Measurements from ENCODE around the gene BTBD9. TPM values are rescaled to one million over a fixed set of nuclear protein-coding genes. Genes with fewer than 3 reads are reported as not detected.

BTBD9 gene
- total RNA-seq, 1 donor: 25.3 TPM

DNA sequence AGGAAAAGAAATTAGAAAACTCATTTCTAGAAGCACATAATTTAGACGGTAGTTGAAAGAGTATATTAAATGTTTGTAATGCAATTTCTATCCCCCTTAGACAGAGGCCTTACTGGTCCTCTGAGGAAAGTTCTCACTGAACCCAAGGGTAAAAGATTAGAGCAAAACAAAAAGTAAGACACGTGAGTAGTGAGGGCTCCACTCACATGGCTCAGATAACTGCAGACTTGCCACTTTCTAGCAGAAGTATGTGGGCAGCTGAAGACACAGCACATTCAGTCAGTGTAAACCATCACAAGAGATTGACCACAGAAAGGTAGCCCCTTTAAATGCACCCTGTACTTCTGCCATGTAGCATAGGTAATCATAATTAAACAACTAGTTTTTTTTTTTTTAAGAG lies 193.8 kb downstream of the BTBD9 start:
- Histone ChIP-seq H3K4me1 (ENCODE audit: insufficient read depth, low read length) (peaks cover 5% of the 10 kb centered on the region), H3K27me3 (ENCODE audit: insufficient read depth, low read length) (no peaks in the 10 kb centered on the region), H3K27ac (ENCODE audit: low read depth, low read length) (no peak overlapping the region), H3K79me2 (ENCODE audit: insufficient read depth, low read length) (no peaks in the 10 kb centered on the region), H3K36me3 (ENCODE audit: insufficient read depth, low read length) (no peaks in the 10 kb centered on the region), H2AFZ (ENCODE audit: low read length) (no peak overlapping the region), H3K4me2 (ENCODE audit: insufficient read depth, low read length) (no peak overlapping the region), H3K4me3 (ENCODE audit: insufficient read depth, low read length) (no peak overlapping the region), H3K9me3 (ENCODE audit: low read depth, low read length) (no peaks in the 10 kb centered on the region), H4K20me1 (ENCODE audit: insufficient read depth, low read length) (no peaks in the 10 kb centered on the region)
- TF ChIP-seq, protein P1, sequence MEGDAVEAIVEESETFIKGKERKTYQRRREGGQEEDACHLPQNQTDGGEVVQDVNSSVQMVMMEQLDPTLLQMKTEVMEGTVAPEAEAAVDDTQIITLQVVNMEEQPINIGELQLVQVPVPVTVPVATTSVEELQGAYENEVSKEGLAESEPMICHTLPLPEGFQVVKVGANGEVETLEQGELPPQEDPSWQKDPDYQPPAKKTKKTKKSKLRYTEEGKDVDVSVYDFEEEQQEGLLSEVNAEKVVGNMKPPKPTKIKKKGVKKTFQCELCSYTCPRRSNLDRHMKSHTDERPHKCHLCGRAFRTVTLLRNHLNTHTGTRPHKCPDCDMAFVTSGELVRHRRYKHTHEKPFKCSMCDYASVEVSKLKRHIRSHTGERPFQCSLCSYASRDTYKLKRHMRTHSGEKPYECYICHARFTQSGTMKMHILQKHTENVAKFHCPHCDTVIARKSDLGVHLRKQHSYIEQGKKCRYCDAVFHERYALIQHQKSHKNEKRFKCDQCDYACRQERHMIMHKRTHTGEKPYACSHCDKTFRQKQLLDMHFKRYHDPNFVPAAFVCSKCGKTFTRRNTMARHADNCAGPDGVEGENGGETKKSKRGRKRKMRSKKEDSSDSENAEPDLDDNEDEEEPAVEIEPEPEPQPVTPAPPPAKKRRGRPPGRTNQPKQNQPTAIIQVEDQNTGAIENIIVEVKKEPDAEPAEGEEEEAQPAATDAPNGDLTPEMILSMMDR (IDR thresholded peaks at IDR 0.05; ENCODE audit: extremely low read depth, low read depth, low read length): no peak
- DNase-seq (ENCODE audit: insufficient read length, low spot score, missing footprints): no peak

DNA sequence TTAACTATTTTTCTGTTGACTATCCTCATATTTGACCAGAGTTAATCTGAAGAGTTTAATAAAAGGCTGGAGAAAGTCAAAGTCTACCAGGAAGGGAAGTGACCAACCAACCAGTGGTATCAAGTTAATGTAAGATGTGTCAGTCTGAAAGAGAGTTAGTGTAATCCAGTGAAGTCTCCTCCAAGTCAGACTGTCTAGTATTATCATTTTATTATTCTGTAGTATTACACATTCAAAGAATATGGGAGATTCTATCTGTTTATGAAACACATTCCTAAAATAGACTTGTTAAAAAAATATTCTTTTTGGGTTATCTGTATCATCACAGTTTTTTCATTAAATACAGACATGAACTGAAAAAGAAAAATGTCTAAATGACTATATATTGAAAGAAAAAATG lies 194.4 kb downstream of the BTBD9 start:
- no peak overlapping the region for H3K4me2 ChIP-seq (ENCODE audit: insufficient read depth, low read length)
- no peaks in the 10 kb centered on the region for H3K9me3 ChIP-seq (ENCODE audit: low read depth, low read length)
- no peaks in the 10 kb centered on the region for H3K27me3 ChIP-seq (ENCODE audit: insufficient read depth, low read length)
- no peak overlapping the region for H3K4me3 ChIP-seq (ENCODE audit: insufficient read depth, low read length)
- TF ChIP-seq, protein P1 (IDR thresholded peaks at IDR 0.05; ENCODE audit: extremely low read depth, low read depth, low read length): no peak
- no peaks in the 10 kb centered on the region for H3K36me3 ChIP-seq (ENCODE audit: insufficient read depth, low read length)
- H3K27ac ChIP-seq (ENCODE audit: low read depth, low read length): no peak overlapping the region
- H3K79me2 ChIP-seq (ENCODE audit: insufficient read depth, low read length): no peaks in the 10 kb centered on the region
- DNase-seq (ENCODE audit: insufficient read length, low spot score, missing footprints): peak; percentile 57
- no peak overlapping the region for H2AFZ ChIP-seq (ENCODE audit: low read length)
- no peaks in the 10 kb centered on the region for H4K20me1 ChIP-seq (ENCODE audit: insufficient read depth, low read length)
- peaks cover 5% of the 10 kb centered on the region for H3K4me1 ChIP-seq (ENCODE audit: insufficient read depth, low read length)

DNA sequence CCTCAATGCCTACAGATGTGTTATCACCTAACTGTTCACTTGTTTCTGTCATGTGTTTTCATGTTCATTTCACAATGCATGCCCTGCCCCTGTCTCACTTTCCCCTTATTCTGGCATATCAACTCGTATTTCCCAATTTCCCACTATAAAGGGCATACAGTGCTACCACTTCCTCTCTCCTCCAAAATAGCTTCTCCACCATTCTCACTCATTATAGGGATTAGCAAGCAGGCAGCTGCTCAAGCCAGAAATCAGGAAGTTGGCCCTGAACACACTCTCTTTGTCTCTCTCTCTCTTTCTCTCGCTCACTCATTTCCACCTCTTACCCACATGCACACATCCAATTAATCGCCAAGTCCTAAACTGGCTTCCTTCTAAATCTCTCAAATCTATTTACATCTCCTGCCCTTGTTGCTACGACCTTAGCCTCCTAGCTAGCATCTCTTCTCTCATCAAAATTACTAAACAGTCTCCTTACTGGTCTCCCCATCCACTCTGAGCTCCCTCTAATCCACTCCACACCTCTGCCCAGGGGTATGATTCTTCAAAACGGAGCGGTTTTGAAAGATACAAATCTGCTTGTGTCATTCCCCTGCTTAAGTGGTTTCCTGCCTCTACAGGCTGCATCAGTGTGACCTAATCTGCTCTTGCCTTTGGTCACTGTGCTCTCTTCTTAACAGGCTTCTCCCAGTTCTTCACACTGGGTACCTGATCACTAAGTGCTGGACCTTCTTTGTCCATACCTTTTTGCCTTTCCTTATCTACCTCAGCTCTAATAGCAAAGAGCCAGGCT lies 196.2 kb downstream of the BTBD9 start:
- DNase-seq (ENCODE audit: insufficient read length, low spot score, missing footprints): no peak
- no peak overlapping the region for H3K4me3 ChIP-seq (ENCODE audit: insufficient read depth, low read length)

DNA sequence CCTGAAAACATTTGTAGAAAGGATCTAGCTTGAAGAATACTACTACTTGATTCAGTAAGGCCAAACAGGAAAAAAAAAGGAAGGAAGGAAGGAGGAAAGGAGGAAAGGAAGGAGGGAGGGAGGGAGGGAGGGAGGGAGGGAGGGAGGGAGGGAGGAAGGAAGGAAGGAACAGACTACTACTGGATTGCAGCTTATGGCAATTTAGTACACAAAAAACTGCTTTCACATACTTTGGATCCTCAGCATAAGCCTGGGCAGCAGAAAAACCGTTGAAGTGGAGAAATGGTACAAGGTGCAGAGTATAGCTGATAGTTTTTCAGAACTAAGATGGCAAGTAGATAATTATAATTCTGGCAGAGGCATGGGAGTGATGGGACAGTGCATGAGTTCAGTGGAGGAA lies 201.6 kb downstream of the BTBD9 start:
- Histone ChIP-seq H2AFZ (ENCODE audit: low read length) (no peak overlapping the region), H3K9me3 (ENCODE audit: low read depth, low read length) (no peaks in the 10 kb centered on the region), H3K4me1 (ENCODE audit: insufficient read depth, low read length) (peaks cover 3% of the 10 kb centered on the region), H3K27ac (ENCODE audit: low read depth, low read length) (no peak overlapping the region), H3K27me3 (ENCODE audit: insufficient read depth, low read length) (no peaks in the 10 kb centered on the region), H3K79me2 (ENCODE audit: insufficient read depth, low read length) (no peaks in the 10 kb centered on the region), H3K4me2 (ENCODE audit: insufficient read depth, low read length) (no peak overlapping the region), H4K20me1 (ENCODE audit: insufficient read depth, low read length) (no peaks in the 10 kb centered on the region), H3K36me3 (ENCODE audit: insufficient read depth, low read length) (no peaks in the 10 kb centered on the region), H3K4me3 (ENCODE audit: insufficient read depth, low read length) (no peak overlapping the region)
- TF ChIP-seq, protein P1 (IDR thresholded peaks at IDR 0.05; ENCODE audit: extremely low read depth, low read depth, low read length): no peak
- DNase-seq (ENCODE audit: insufficient read length, low spot score, missing footprints): no peak

More for the DNA sequence above, 196.2 kb downstream of the BTBD9 start:
- TF ChIP-seq, protein P1 (IDR thresholded peaks at IDR 0.05; ENCODE audit: extremely low read depth, low read depth, low read length): no peak
- Histone ChIP-seq H3K36me3 (ENCODE audit: insufficient read depth, low read length) (no peaks in the 10 kb centered on the region), H3K27ac (ENCODE audit: low read depth, low read length) (no peak overlapping the region), H2AFZ (ENCODE audit: low read length) (no peak overlapping the region), H3K9me3 (ENCODE audit: low read depth, low read length) (no peaks in the 10 kb centered on the region), H3K4me2 (ENCODE audit: insufficient read depth, low read length) (no peak overlapping the region), H3K4me1 (ENCODE audit: insufficient read depth, low read length) (peaks cover 5% of the 10 kb centered on the region), H3K27me3 (ENCODE audit: insufficient read depth, low read length) (no peaks in the 10 kb centered on the region), H4K20me1 (ENCODE audit: insufficient read depth, low read length) (no peaks in the 10 kb centered on the region), H3K79me2 (ENCODE audit: insufficient read depth, low read length) (no peaks in the 10 kb centered on the region)

Data from osteoblast (primary cell).